Hepatocyte (in vitro differentiated cells): ENCODE data around the gene PCNT. TPM values are rescaled to one million over a fixed set of nuclear protein-coding genes. Genes with fewer than 3 reads are reported as not detected.

Experiments
- DNase-seq: peaks from one replicate; pipeline ENCODE4 v3.0.0-alpha.2; 2016; ENCODE audit warnings: low spot score
- H2AFZ ChIP-seq: fragments of 200-600 bp; sonication (generic); 2 replicates; pipeline ENCODE4 v1.6.0; 2016; ENCODE audit warnings: antibody characterized with exemption, mild to moderate bottlenecking
- H3K27ac ChIP-seq: fragments of 200-600 bp; sonication (generic); 2 replicates; pipeline ENCODE4 v1.5.1; 2016; ENCODE audit warnings: mild to moderate bottlenecking
- H3K27me3 ChIP-seq: fragments of 200-600 bp; sonication (generic); 2 replicates; pipeline ENCODE4 v1.6.1; 2016
- H3K36me3 ChIP-seq: fragments of 200-600 bp; sonication (generic); replicated peaks from 2 replicates; pipeline ENCODE4 v1.5.1; 2016; ENCODE audit warnings: low read depth; ENCODE audit not compliant: insufficient read depth
- H3K4me1 ChIP-seq: fragments of 200-600 bp; sonication (generic); 2 replicates; pipeline ENCODE4 v1.5.1; 2016; ENCODE audit warnings: mild to moderate bottlenecking, moderate library complexity; ENCODE audit not compliant: insufficient read depth
- H3K4me2 ChIP-seq: fragments of 200-600 bp; sonication (generic); 2 replicates; pipeline ENCODE4 v1.6.0; 2016
- H3K4me3 ChIP-seq: fragments of 200-600 bp; sonication (generic); 2 replicates; pipeline ENCODE4 v1.5.1; 2016; ENCODE audit warnings: mild to moderate bottlenecking
- H3K79me2 ChIP-seq: fragments of 200-600 bp; sonication (generic); 2 replicates; pipeline ENCODE4 v1.6.0; 2017; ENCODE audit warnings: mild to moderate bottlenecking
- H3K9me2 ChIP-seq: fragments of 200-600 bp; sonication (generic); replicated peaks from 2 replicates; pipeline ENCODE4 v1.6.0; 2017; ENCODE audit warnings: mild to moderate bottlenecking; ENCODE audit not compliant: insufficient read depth
- H3K9me3 ChIP-seq: fragments of 200-600 bp; sonication (generic); 2 replicates; pipeline ENCODE4 v1.5.1; 2016; ENCODE audit warnings: low read depth, mild to moderate bottlenecking
- H4K20me1 ChIP-seq: fragments of 200-600 bp; sonication (generic); 2 replicates; pipeline ENCODE4 v1.6.0; 2016; ENCODE audit warnings: mild to moderate bottlenecking; ENCODE audit not compliant: insufficient read depth, poor library complexity, severe bottlenecking
- CTCF ChIP-seq: fragments of 200-600 bp; sonication (generic); IDR thresholded peaks from 2 replicates; pipeline ENCODE4 v1.5.1; 2016; ENCODE audit warnings: antibody characterized with exemption, mild to moderate bottlenecking; ENCODE audit not compliant: poor library complexity
- EZH2 ChIP-seq: fragments of 200-600 bp; sonication (generic); IDR thresholded peaks from 2 replicates; pipeline ENCODE4 v1.6.1; 2016; ENCODE audit warnings: antibody characterized with exemption, mild to moderate bottlenecking, borderline replicate concordance
- EZH2phosphoT487 ChIP-seq: fragments of 200-600 bp; sonication (generic); IDR thresholded peaks from one replicate; pipeline ENCODE4 v1.6.1; 2018; ENCODE audit warnings: antibody characterized with exemption, mild to moderate bottlenecking, low read depth, moderate library complexity; ENCODE audit not compliant: unreplicated experiment, severe bottlenecking
- WGBS: methylation state at CpG from one replicate; pipeline ENCODE4 v1.1.6; 2016; ENCODE audit warnings: low lambda C conversion rate; ENCODE audit errors: missing lambda C conversion rate; 5-methylcytosine and 5-hydroxymethylcytosine counted together
- polyA plus RNA-seq: library from polyadenylated mRNA; unstranded; fragments of >200 nt; fragmentation: Nextera tagmentation; extraction: Ambion mirVana; gene quantifications from 2 replicates; pipeline ENCODE4 v1.2.1, GENCODE V29; 2016
- total RNA-seq: library from RNA; depleted of rRNA; stranded (reverse); fragments of >200 nt; gene quantifications from 2 replicates; pipeline ENCODE4 v1.2.3, GENCODE V29; 2014

PCNT gene
- total and polyA plus RNA-seq, 2 experiments from 2014 or later = 11.5 to 14.3 TPM

- Histone ChIP-seq H3K4me2 (no peak overlapping the region), H2AFZ (no peak overlapping the region), H3K27me3 (no peaks in the 10 kb centered on the region), H4K20me1 (no peaks in the 10 kb centered on the region), H3K27ac (no peak overlapping the region), H3K4me3 (no peak overlapping the region), H3K9me3 (no peaks in the 10 kb centered on the region), H3K9me2 (no peaks in the 10 kb centered on the region), H3K79me2 (no peaks in the 10 kb centered on the region), H3K36me3 (no peaks in the 10 kb centered on the region), H3K4me1 (no peaks in the 10 kb centered on the region)
- 92% methylated on average over 9 of the region's 9 CpGs for WGBS
- DNase-seq = no peak
- no peak for TF ChIP-seq EZH2
- TF ChIP-seq CTCF = no peak
- no peak for TF ChIP-seq EZH2phosphoT487
Measured at GRCh38 chr21:46413365-46413696, 89.4 kb downstream of the PCNT start.

GRCh38 chr21:46414965-46415275 is 91.0 kb downstream of the PCNT start:
- no peaks in the 10 kb centered on the region for H3K4me1 ChIP-seq
- no peaks in the 10 kb centered on the region for H3K36me3 ChIP-seq
- no peaks in the 10 kb centered on the region for H3K9me3 ChIP-seq
- no peak overlapping the region for H3K4me3 ChIP-seq
- H3K4me2 ChIP-seq = no peak overlapping the region
- H3K27ac ChIP-seq = no peak overlapping the region
- H3K79me2 ChIP-seq = no peaks in the 10 kb centered on the region
- no peaks in the 10 kb centered on the region for H3K27me3 ChIP-seq
- no peak for DNase-seq
- no peak overlapping the region for H2AFZ ChIP-seq
- no peak for TF ChIP-seq CTCF
- no peak for TF ChIP-seq EZH2
- no peak for TF ChIP-seq EZH2phosphoT487
- no peaks in the 10 kb centered on the region for H4K20me1 ChIP-seq
- no peaks in the 10 kb centered on the region for H3K9me2 ChIP-seq
- WGBS = 97% methylated on average over 13 of the region's 13 CpGs

GRCh38 chr21:46416551-46416950 is 92.6 kb downstream of the PCNT start:
- no peaks in the 10 kb centered on the region for H3K9me3 ChIP-seq
- no peak overlapping the region for H3K27ac ChIP-seq
- H3K4me3 ChIP-seq = no peak overlapping the region
- no peaks in the 10 kb centered on the region for H4K20me1 ChIP-seq
- H3K9me2 ChIP-seq = no peaks in the 10 kb centered on the region
- DNase-seq = no peak
- H3K36me3 ChIP-seq = no peaks in the 10 kb centered on the region
- no peaks in the 10 kb centered on the region for H3K27me3 ChIP-seq
- H3K4me2 ChIP-seq = no peak overlapping the region
- H3K4me1 ChIP-seq = no peaks in the 10 kb centered on the region
- H2AFZ ChIP-seq = no peak overlapping the region
- WGBS = 96% methylated on average over 20 of the region's 20 CpGs
- no peak for TF ChIP-seq EZH2
- TF ChIP-seq EZH2phosphoT487 = no peak
- TF ChIP-seq CTCF = no peak
- no peaks in the 10 kb centered on the region for H3K79me2 ChIP-seq

- no peaks in the 10 kb centered on the region for H3K9me3 ChIP-seq
- no peak overlapping the region for H3K4me2 ChIP-seq
- no peak for DNase-seq
- no peaks in the 10 kb centered on the region for H3K27me3 ChIP-seq
- H3K79me2 ChIP-seq = no peaks in the 10 kb centered on the region
- no peaks in the 10 kb centered on the region for H4K20me1 ChIP-seq
- no peak overlapping the region for H3K4me3 ChIP-seq
- TF ChIP-seq EZH2 (no peak), CTCF (no peak), EZH2phosphoT487 (no peak)
- H3K9me2 ChIP-seq = no peaks in the 10 kb centered on the region
- H3K4me1 ChIP-seq = no peaks in the 10 kb centered on the region
- no peaks in the 10 kb centered on the region for H3K36me3 ChIP-seq
- H2AFZ ChIP-seq = no peak overlapping the region
- WGBS = 97% methylated on average over 25 of the region's 25 CpGs
- H3K27ac ChIP-seq = no peak overlapping the region
Measured at GRCh38 chr21:46418265-46418946, 94.5 kb downstream of the PCNT start.
